ENCODE data around the gene DAB2IP.

- no peak for TF ChIP-seq CTCF (IDR thresholded peaks at IDR 0.05)
- TF ChIP-seq EZH2 (IDR thresholded peaks at IDR 0.05) = no peak
Measured at GRCh38 chr9:121771851-121772599, 120.6 kb downstream of the DAB2IP start.

All from neural progenitor cell (in vitro differentiated cells).